NCI-H510A (cell line): Measurements from ENCODE around the gene PMCH.
"Not testable (repeated sequence)": the region's sequence is repeated elsewhere in the genome, so short reads cannot be mapped to it uniquely, and the experiment has no call there.

Experiments used
- DNase-seq: peaks from one replicate; lab custom pipeline; 2025; lab: John Stamatoyannopoulos, UW

Gene PMCH, protein sequence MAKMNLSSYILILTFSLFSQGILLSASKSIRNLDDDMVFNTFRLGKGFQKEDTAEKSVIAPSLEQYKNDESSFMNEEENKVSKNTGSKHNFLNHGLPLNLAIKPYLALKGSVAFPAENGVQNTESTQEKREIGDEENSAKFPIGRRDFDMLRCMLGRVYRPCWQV

GRCh38 chr12:102197789-102198188 lies at the start of gene PMCH:
PMCH (minus strand) TSS chr12:102197833; CDS start chr12:102197770, 63 bp downstream.
- no peak for DNase-seq

GRCh38 chr12:102240859-102241258 lies 43.2 kb upstream of the PMCH start:
- not testable (repeated sequence) for DNase-seq

- no peak for DNase-seq
Measured at GRCh38 chr12:102234599-102234998, 37.0 kb upstream of the PMCH start.

- no peak for DNase-seq
Measured at GRCh38 chr12:102232446-102232845, 34.8 kb upstream of the PMCH start.

DNA sequence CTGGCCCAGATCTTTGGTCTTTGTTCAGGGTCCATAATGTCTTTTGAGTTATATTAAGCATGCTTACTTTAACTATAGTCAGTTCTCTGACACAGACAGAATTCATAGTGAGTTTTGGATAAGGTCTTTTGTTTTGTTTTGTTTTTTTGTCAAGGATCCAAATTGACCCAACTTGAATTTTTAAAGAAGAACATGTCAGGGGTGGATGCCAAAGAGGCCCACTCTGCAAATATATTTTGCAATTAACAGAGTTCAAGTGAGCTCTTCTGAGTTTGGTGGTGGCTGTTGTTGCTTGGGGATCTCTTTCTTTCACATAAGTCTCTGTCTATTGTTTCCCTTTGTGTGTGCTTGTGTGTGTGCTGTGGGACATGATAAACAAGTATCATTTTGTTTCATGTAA lies 34.4 kb upstream of the PMCH start:
- DNase-seq = no peak

GRCh38 chr12:102227954-102228353 lies 30.3 kb upstream of the PMCH start:
- no peak for DNase-seq

GRCh38 chr12:102220736-102221135 lies 23.1 kb upstream of the PMCH start:
- DNase-seq = no peak

DNA sequence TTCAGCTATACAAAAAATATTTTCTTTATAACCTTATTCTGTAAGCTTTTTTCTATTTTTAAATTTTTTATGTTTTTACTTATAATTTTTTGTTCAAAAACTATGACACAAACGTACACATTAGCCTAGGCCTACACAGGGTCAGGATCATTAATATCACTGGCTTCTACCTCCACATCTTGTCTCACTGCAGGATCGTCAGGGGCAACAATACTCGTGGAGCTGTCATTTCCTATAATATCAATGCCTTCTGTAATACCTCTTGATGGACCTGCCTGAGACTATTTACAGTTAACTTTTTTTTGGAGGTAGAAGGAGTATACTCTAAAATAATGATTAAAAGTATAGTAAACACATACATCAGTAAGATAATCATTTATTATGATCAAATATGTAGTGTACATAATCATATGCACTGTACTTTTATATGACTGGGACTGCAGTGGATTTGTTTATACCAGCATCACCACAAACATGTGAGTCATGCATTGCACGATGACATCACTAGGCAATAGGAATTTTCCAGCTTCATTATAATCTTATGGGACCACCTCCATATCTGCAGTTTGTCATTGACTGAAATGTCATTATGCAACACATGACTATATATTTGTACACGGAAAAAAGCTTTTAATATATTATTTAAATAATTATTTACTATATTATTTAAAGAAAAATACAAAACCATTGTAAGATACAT lies 18.5 kb upstream of the PMCH start:
- DNase-seq = no peak

DNA sequence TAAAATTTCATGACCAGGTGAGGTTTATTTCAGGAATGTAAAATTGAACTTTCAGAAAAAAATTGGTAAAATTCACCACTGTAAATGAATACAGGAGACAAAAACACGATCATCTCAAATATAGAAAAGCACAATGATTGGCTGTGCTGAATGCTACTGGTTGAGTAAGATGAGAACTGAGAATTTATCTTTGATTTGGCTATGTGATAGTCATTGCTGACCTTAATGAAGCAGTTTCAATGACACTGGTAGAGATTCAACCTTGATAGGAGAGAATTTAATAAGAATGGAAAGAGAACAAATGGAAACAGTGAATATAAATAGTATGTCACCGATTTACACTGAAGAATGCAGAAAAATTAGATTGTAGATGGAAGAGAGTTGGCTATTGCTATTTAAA lies 6.4 kb upstream of the PMCH start:
- DNase-seq = no peak

GRCh38 chr12:102202556-102202955 lies 4.9 kb upstream of the PMCH start:
- DNase-seq = no peak

DNA sequence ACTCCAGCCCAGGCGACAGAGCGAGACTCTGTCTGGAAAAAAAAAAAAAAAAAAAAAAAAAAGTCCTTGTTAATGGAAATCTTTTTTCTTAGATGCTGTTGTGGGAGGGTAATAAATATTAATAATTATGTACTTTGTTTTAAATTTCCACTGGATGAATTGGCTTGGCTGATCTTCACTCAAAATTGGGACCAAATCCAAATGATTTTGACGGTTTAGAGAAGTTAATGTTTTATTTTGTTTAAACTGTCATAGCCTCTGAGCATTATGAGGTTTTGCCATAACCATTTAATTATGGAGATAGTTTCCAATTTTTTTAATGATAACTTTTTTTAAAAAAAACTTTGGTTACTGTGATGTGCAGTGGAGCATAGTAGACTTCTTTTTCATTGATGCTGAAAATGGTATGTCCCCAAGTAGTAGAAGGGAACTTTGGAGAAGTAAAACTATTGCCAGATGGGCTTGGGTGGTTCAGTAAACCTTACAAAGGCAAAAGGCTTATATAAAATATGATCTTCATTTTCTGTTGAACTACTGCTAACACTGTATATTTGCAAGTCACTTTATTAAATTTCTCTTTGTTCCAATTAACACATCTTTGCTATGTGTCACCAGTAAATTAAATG lies 3.9 kb upstream of the PMCH start:
- no peak for DNase-seq

GRCh38 chr12:102195826-102196225 lies 1.8 kb downstream of the PMCH start:
- no peak for DNase-seq

GRCh38 chr12:102182635-102183034 lies 15.0 kb downstream of the PMCH start:
- no peak for DNase-seq

DNA sequence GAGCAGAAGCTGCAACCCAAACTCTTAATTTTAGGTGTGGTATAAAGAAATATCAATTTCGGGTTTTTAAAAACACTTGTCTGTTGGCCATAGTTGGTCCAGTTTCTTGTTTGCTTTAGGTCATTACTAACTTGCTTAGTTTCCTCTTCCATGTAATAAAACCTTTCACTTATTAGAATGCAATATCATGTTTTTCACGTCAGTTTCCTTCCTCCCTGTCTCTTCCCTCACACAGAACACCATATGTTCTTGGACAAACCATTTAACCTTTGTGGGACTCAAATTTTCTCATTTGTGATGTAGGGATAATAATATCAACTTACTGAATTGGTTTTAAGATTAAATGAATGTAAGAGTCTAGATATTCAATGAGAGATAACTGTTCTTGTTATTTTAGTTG lies 22.9 kb downstream of the PMCH start:
- DNase-seq = no peak

DNA sequence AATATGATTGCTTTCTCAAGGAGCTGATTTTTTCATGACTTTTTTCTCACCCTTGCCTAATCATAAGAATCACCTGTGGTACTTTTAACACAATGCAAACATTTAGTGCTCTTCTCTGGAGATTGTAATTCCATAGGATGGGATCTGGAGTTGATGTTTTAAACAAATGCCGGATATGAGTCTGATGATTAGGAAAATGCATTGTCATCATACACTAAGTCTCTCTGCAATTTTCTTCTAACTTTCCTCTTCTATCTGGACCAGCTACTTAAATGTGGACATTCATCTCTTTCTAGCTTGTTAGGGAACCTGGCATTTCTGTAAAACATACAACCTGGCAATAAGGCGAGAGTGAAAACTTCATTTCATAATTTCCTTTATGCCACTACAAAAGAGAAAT lies 23.5 kb downstream of the PMCH start:
- DNase-seq = no peak

GRCh38 chr12:102172436-102172835 lies 25.2 kb downstream of the PMCH start:
- DNase-seq = no peak

GRCh38 chr12:102171951-102172350 lies 25.7 kb downstream of the PMCH start:
- DNase-seq = no peak

GRCh38 chr12:102169922-102170621 lies 27.6 kb downstream of the PMCH start:
- DNase-seq = no peak

GRCh38 chr12:102167821-102168604 lies 29.6 kb downstream of the PMCH start:
- no peak for DNase-seq

GRCh38 chr12:102163383-102163782 lies 34.2 kb downstream of the PMCH start:
- DNase-seq = no peak

DNA sequence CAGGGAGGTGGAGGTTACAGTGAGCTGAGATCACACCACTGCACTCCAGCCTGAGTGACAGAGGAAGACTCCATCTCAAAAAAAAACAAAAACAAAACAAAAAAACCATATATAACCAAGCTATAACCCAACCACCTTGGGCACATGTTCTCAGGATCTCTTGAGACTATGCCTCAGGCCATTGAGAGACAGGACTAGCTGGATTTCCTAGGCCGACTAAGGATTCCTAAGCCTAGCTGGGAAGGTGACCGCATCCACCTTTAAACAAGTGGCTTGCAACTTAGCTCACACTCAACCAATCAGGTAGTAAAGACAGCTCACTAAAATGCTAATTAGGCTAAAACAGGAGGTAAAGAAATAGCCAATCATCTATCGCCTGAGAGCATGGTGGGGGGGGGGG lies 42.4 kb downstream of the PMCH start:
- DNase-seq = not testable (repeated sequence)

GRCh38 chr12:102147062-102147587 lies 50.5 kb downstream of the PMCH start:
- not testable (repeated sequence) for DNase-seq
